Lung (tissue), 12 donors: ENCODE measurements around the gene MEDAG. TPM values are rescaled to one million over a fixed set of nuclear protein-coding genes. Genes with fewer than 3 reads are reported as not detected.

Experiments
- ATAC-seq: fragments of 200-7000 bp; cut with Tn5 transposase; one replicate; pipeline ENCODE4 v1.9.1; 2020; ENCODE audit warnings: moderate number of reproducible peaks; ENCODE audit not compliant: insufficient read depth, low FRiP score
- DNase-seq, 3 donors: peaks; one replicate each; pipeline ENCODE4 v3.0.0-alpha.2; 2013 to 2017
- H3K27ac ChIP-seq, 2 donors: one replicate each; pipeline ENCODE4 v1.5.1; 2013; ENCODE audit warnings: mild to moderate bottlenecking in 2 of 2, moderate library complexity in 2 of 2, control low read depth in 1 of 2, inconsistent platforms in 1 of 2, low read depth in 1 of 2, low read length in 1 of 2
- H3K27me3 ChIP-seq, 3 donors: one replicate each; pipeline ENCODE4 v1.5.1; 2013; ENCODE audit warnings: low read length in 2 of 3; ENCODE audit not compliant: control insufficient read depth in 3 of 3, insufficient read depth in 3 of 3
- H3K36me3 ChIP-seq, 4 donors: one replicate each; pipeline ENCODE4 v1.5.1; 2013; ENCODE audit warnings: low read length in 4 of 4, mild to moderate bottlenecking in 1 of 4, moderate library complexity in 1 of 4; ENCODE audit not compliant: control insufficient read depth in 4 of 4, insufficient read depth in 4 of 4
- H3K4me1 ChIP-seq, 5 donors: one replicate each; pipeline ENCODE4 v1.5.1; 2013; ENCODE audit warnings: low read length in 5 of 5, mild to moderate bottlenecking in 2 of 5, moderate library complexity in 1 of 5; ENCODE audit not compliant: control insufficient read depth in 5 of 5, insufficient read depth in 5 of 5
- H3K4me3 ChIP-seq: one replicate; pipeline ENCODE4 v1.5.1; 2013; ENCODE audit warnings: mild to moderate bottlenecking, control low read depth, moderate library complexity
- H3K9ac ChIP-seq, 2 donors: one replicate each; pipeline ENCODE4 v1.5.1; 2013; ENCODE audit warnings: low read length in 2 of 2, control low read depth in 1 of 2; ENCODE audit not compliant: insufficient read depth in 1 of 2
- H3K9me3 ChIP-seq, 4 donors: one replicate each; pipeline ENCODE4 v1.5.1; 2013; ENCODE audit warnings: low read length in 3 of 4, mild to moderate bottlenecking in 1 of 4, moderate library complexity in 1 of 4; ENCODE audit not compliant: control insufficient read depth in 4 of 4, insufficient read depth in 3 of 4
- CTCF ChIP-seq: IDR thresholded peaks from 2 replicates; pipeline ENCODE4 v1.5.1; 2012; ENCODE audit warnings: mild to moderate bottlenecking; ENCODE audit errors: control extremely low read depth, extremely low read depth
- WGBS, 2 donors: extraction: QIAGEN DNeasy Blood & Tissue Kit; methylation state at CpG; one replicate each; pipeline ENCODE4 v1.1.7; 2013; 5-methylcytosine and 5-hydroxymethylcytosine counted together
- polyA plus RNA-seq, 2 donors: library from polyadenylated mRNA; stranded (reverse); fragments of 200-250 nt; gene quantifications; one replicate each; pipeline ENCODE4 v1.2.1, GENCODE V29; 2013
- total RNA-seq, 2 donors: library from RNA; depleted of rRNA in 1 of 2; stranded (reverse); fragments of >200 nt in 1 of 2; gene quantifications; one replicate each; pipeline ENCODE4 v1.2.1, GENCODE V29; 2014 to 2021
- donor health status: control.
- donor health status: control.
- donor health status: Bipolar disorder and iron deficiency.
- donor health status: healthy.
- donor health status: DM: yes; HTN: yes; CAD: no.

The MEDAG gene
- total and polyA plus RNA-seq, 4 donors, result 0.97 to 14.4 (median 8.4) TPM

DNA sequence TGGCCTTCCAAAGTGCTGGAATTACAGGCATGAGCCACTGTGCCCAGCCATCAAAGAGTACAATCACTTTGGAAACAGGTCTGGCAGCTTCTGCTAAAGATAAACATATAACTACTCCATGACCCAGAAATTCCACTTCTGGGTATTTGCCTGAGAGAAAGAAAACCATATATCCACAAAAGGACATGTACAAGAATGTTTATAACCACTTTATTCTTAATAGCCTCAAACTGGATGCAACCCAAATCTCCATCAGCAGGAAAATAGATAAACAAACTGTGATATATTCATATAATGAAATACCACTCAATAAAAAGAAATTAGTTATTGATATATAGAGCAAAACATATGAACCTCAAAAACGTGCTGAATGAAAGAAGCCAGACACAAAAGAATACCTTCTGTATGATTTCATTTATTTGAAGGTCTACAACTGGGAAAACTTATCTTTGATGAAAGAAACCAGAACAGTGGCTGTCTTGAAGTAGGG, 66.9 kb downstream of the MEDAG start:
- Histone ChIP-seq H3K4me3 (no peak overlapping the region), H3K27me3 (no peaks in the 10 kb centered on the region), H3K9ac (no peak overlapping the region), H3K9me3 (no peaks in the 10 kb centered on the region), H3K4me1 (peaks cover 0 to 6% (median 0%) of the 10 kb centered on the region in 5 donors), H3K27ac (no peak overlapping the region), H3K36me3 (no peaks in the 10 kb centered on the region)
- no peak for TF ChIP-seq CTCF
- WGBS, 2 donors, result 11 to 28% methylated on average over 1 of the region's 1 CpG
- ATAC-seq (no peak), DNase-seq (peak; percentile 35 to 87 (median 75))

GRCh38 chr13:30974350-30974749, 68.3 kb downstream of the MEDAG start:
- Histone ChIP-seq H3K4me1 (peaks cover 0 to 4% (median 0%) of the 10 kb centered on the region in 5 donors), H3K27ac (no peak overlapping the region), H3K36me3 (no peaks in the 10 kb centered on the region), H3K4me3 (no peak overlapping the region), H3K9ac (no peak overlapping the region), H3K27me3 (no peaks in the 10 kb centered on the region), H3K9me3 (peaks cover 0 to 2% (median 0%) of the 10 kb centered on the region in 4 donors)
- no peak for DNase-seq
- no peak for ATAC-seq
- TF ChIP-seq CTCF, result no peak
- WGBS, 2 donors, result 21 to 22% methylated on average over 2 of the region's 2 CpGs

Other genes starting within 250 kb of the MEDAG start
- gene ALOX5AP, start 170.7 kb upstream of the MEDAG start, total RNA-seq, result 100 to 1,000 TPM in 1 of 2 donors, 10 to 100 TPM in 1; 17.9 to 192 TPM
- gene ALOX5AP, start 170.7 kb upstream of the MEDAG start, polyA plus RNA-seq, result 100 to 1,000 TPM in 1 of 2 donors, 10 to 100 TPM in 1; 30.6 to 753 TPM
- gene TEX26, start 26.4 kb downstream of the MEDAG start, total RNA-seq, result 1 to 10 TPM in 1 of 2 donors, not detected in 1; 6.2 TPM
- 1 to 10 TPM in 1 of 2 donors, under 1 TPM in 1; 0.67 to 2.5 TPM for gene TEX26, start 26.4 kb downstream of the MEDAG start, polyA plus RNA-seq